Activated CD4-positive, CD25-positive, alpha-beta regulatory T cell (primary cell): ENCODE data around the gene MBP.
"Not testable (repeated sequence)": the region's sequence is repeated elsewhere in the genome, so short reads cannot be mapped to it uniquely, and the experiment has no call there.

Source experiments
- DNase-seq, 4 experiments: peaks; one replicate each; lab custom pipeline; 2025; lab: John Stamatoyannopoulos, UW

Gene MBP

GRCh38 chr18:76944346-76944745, 188.2 kb downstream of the MBP start:
- not testable (repeated sequence) for DNase-seq

GRCh38 chr18:76943542-76944339, 188.8 kb downstream of the MBP start:
- no peak for DNase-seq

DNA sequence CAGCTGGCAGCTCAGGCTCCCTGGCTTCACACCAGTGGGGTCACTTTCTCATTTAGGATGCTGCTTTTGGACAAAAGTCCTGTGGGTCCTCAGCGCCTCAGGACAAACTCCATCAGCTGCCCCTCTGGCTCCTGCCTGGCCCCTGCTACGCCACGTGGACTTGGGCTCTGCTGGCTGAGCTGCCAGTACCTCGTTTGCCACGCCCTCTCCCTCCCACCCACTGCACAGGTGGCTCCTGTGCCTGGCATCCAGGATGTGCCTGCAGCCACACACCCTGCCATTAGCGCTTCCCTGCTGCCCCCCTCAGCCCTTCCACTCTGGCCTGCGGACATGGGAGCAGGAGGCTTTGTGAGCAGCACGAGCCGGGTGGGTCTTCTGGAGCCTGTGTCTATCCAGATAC, 191.3 kb downstream of the MBP start:
- no peak for DNase-seq

GRCh38 chr18:76938619-76939018, 194.0 kb downstream of the MBP start:
- DNase-seq = no peak

GRCh38 chr18:76937597-76937996, 195.0 kb downstream of the MBP start:
- no peak for DNase-seq

- DNase-seq = no peak
Measured at GRCh38 chr18:76936877-76937276, 195.7 kb downstream of the MBP start.

DNA sequence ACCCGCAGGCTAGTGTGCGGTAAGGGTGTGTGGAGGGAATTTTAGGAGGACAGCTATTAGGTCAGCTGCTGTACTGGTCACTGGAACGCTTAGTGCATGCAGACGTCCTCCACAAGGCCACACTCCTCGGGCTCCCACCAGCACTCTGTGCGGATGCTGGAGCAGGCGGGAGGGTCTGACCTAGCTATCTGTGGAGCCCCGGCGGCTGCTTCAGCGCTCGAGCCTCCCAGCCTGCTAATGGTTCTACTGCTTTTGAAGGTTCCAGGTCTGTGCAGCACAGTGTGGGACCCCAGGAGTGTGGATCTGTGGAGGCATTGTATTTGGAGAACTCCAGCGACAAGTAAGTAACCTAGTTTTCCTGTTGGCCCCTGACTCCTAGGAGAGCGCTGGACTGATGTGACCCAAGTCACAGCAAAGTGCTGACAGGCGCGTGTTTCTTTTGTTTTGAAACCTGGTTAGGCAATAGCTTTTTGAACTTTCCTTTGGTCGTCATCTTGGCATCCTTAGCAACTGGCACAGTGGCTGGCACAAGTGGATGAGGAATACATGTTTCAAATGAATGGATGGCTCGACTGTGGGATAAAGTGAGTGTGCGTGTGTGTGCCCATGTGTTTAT, 196.8 kb downstream of the MBP start:
- DNase-seq = no peak

DNA sequence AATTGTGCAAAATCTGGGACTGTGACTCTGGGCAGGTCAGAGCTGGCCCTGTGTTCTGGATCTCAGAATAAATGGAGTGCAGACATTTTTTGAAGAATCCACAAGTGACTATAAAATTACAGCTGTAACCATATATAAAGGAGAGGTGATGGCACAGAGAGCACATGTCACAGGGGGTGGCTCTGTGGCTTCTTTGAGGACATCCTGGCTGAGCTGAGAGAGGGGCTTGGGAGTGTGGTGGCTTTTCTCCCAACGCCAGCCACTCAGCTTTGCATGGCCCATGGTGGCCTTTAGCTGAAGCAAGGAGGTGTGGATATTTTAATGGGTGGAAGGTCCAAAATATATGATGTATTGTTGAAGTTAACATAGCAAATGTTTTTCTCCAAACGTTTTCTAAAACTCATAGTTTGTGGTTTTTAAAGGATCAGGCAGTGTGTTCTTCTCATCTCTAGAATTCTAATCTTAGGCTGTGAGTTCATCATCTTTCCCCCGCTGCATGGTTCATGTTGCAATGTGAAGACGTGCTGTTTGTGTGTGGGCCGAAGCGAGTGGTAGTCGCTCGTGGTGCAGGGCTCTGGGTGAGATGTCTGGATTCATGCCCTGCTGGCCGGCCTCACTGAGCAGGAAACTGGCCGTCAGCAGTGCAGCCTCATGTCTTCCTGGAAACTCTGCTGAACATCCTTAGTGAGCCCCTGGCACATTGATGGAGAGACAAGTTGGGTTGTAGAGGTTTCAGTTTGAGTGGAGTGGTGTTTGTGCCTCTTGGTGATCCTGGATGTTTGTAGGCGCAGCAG, 200.4 kb downstream of the MBP start:
- DNase-seq = no peak

GRCh38 chr18:76931171-76931570, 201.4 kb downstream of the MBP start:
- DNase-seq = no peak
